ENCODE data around the gene AGK. TPM values are rescaled to one million over a fixed set of nuclear protein-coding genes. Genes with fewer than 3 reads are reported as not detected.
A peak's percentile ranks its signal among the peaks of the same experiment; 100 is the strongest.
"Not testable (repeated sequence)": the region's sequence is repeated elsewhere in the genome, so short reads cannot be mapped to it uniquely, and the experiment has no call there.

Gene AGK
- total and polyA plus RNA-seq, 2 experiments from 2014 or later, result 18.3 to 24.1 TPM

GRCh38 chr7:141575164-141575563 lies 24.0 kb downstream of the AGK start:
- Histone ChIP-seq H3K4me3 (no peak overlapping the region), H3K27ac (peak overlapping the region; percentile 12; the same call in 1 of the 2 replicates), H4K20me1 (ENCODE audit: insufficient read depth) (no peaks in the 10 kb centered on the region), H3K4me2 (ENCODE audit: unreplicated experiment) (no peak overlapping the region), H3K4me1 (ENCODE audit: insufficient read depth) (no peaks in the 10 kb centered on the region), H3K9ac (no peak overlapping the region), H3K36me3 (ENCODE audit: low read depth) (no peaks in the 10 kb centered on the region; the same call in 1 of the 2 replicates), H3K9me2 (ENCODE audit: insufficient read depth) (no peaks in the 10 kb centered on the region), H3K27me3 (replicated peaks; ENCODE audit: insufficient read depth) (no peaks in the 10 kb centered on the region), H2AFZ (no peak overlapping the region), H3F3A (ENCODE audit: insufficient read depth) (no peaks in the 10 kb centered on the region), H3K9me3 (ENCODE audit: low read depth) (no peaks in the 10 kb centered on the region), H3K79me2 (ENCODE audit: insufficient read depth) (no peaks in the 10 kb centered on the region)
- TF ChIP-seq EZH2 (IDR thresholded peaks at IDR 0.05; ENCODE audit: insufficient read depth, poor library complexity, severe bottlenecking) (no peak), EZH2phosphoT487 (IDR thresholded peaks at IDR 0.05; ENCODE audit: insufficient read depth, low read depth) (no peak)
- DNase-seq, result no peak
- in situ Hi-C loops (cut with MboI), result no loop called here
- 92 to 100% methylated on average over 1 of the region's 1 CpG for WGBS, 2 experiments (ENCODE audit: low coverage in 1 of 2, low lambda C conversion rate in 2 of 2, missing lambda C conversion rate in 2 of 2)

DNA sequence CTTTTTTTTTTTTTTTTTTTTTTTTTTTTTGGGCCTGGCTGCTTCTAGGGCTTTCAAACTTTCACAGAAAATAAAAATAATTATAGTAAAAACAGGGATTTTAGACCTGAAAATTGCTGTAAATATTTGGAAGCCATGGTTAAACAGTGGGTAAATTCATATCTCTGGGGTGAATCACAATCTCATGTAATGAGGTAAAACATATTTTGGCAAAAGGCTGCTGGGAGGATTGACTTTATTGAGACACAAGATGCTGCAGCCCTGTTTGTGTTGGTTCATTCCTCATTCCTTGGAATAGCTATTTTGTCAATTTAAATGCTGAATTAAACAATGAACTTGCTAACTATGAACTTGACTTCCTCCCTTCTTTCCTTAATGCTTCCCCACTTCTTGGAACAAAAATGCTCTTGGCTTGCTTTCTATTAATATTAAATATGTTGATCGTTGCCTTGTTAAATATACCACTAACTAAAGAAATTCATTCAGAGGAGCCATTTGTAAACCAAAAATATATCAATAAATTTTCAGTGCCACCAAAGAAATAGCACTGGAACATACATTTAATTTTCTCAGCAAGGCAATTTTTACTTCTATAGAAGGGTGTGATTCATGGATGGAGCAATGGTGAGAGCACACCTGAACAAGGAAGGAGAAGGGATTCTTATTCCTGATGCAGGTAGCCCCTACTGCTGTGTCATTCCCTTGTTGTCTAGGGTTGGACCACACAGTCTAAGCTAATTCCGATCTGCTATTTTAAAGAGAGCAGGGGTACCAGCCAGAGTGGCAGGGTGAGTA lies 24.6 kb downstream of the AGK start:
- in situ Hi-C loops (cut with MboI), result no loop called here
- Histone ChIP-seq H3K27me3 (replicated peaks; ENCODE audit: insufficient read depth) (no peaks in the 10 kb centered on the region), H3K9me3 (ENCODE audit: low read depth) (no peaks in the 10 kb centered on the region), H3K4me3 (no peak overlapping the region), H4K20me1 (ENCODE audit: insufficient read depth) (no peaks in the 10 kb centered on the region), H2AFZ (no peak overlapping the region), H3K27ac (peak overlapping the region; percentile 12; the same call in 1 of the 2 replicates), H3K36me3 (ENCODE audit: low read depth) (no peaks in the 10 kb centered on the region), H3K4me1 (ENCODE audit: insufficient read depth) (no peaks in the 10 kb centered on the region), H3K9me2 (ENCODE audit: insufficient read depth) (no peaks in the 10 kb centered on the region), H3F3A (ENCODE audit: insufficient read depth) (no peaks in the 10 kb centered on the region), H3K4me2 (ENCODE audit: unreplicated experiment) (no peak overlapping the region), H3K9ac (no peak overlapping the region), H3K79me2 (ENCODE audit: insufficient read depth) (no peaks in the 10 kb centered on the region)
- peak; percentile 41 for DNase-seq
- 93 to 99% methylated on average over 2 of the region's 2 CpGs for WGBS, 2 experiments (ENCODE audit: low coverage in 1 of 2, low lambda C conversion rate in 2 of 2, missing lambda C conversion rate in 2 of 2)
- TF ChIP-seq EZH2phosphoT487 (IDR thresholded peaks at IDR 0.05; ENCODE audit: insufficient read depth, low read depth) (no peak), EZH2 (IDR thresholded peaks at IDR 0.05; ENCODE audit: insufficient read depth, poor library complexity, severe bottlenecking) (no peak)

DNA sequence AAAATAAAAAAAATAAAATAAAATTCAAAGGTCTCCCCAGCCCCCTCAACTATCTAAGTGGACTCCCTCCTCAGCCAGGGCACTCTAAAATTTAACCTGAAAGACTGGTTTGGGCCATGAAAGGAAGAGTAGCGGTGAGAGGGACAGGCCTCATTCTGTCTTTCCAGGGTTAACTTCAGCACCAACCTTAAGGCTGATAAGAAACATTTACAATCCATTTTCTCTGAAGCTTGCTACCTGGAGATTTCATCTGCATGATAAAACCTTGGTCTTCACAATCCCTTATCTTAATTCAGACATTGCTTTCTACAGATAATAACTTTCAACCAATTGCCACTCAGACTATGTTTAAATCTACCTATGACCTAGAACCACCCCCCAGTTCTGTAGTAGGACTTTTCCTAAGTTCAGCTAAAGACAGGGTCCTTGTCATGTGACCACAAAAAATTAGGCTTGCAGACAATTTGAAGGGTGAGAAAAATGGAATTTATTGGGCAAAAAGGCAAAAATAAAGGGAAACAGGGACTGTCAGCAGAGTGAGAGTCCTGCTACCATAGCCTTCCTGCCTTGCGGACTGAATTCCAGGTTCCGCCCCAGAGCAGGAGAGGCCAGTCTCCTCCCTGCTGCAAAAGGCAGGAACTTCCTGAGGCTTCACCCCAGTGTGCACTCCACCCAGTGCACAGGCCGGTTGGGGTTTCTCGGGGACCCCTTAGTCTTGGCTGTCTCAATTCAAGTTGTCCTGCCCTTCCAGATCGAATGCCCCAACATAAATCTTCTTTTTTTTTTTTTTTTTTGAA lies 26.0 kb downstream of the AGK start:
- no peak overlapping the region for H2AFZ ChIP-seq
- no peaks in the 10 kb centered on the region for H4K20me1 ChIP-seq (ENCODE audit: insufficient read depth)
- no peak overlapping the region for H3K27ac ChIP-seq
- H3K36me3 ChIP-seq (ENCODE audit: low read depth), result no peaks in the 10 kb centered on the region
- TF ChIP-seq EZH2 (IDR thresholded peaks at IDR 0.05; ENCODE audit: insufficient read depth, poor library complexity, severe bottlenecking) (no peak), EZH2phosphoT487 (IDR thresholded peaks at IDR 0.05; ENCODE audit: insufficient read depth, low read depth) (no peak)
- in situ Hi-C loops (cut with MboI), result no loop called here
- no peaks in the 10 kb centered on the region for H3K79me2 ChIP-seq (ENCODE audit: insufficient read depth)
- no peak overlapping the region for H3K4me2 ChIP-seq (ENCODE audit: unreplicated experiment)
- H3K9ac ChIP-seq, result no peak overlapping the region
- 99 to 100% methylated on average over 6 of the region's 6 CpGs for WGBS, 2 experiments (ENCODE audit: low coverage in 1 of 2, low lambda C conversion rate in 2 of 2, missing lambda C conversion rate in 2 of 2)
- H3K4me1 ChIP-seq (ENCODE audit: insufficient read depth), result no peaks in the 10 kb centered on the region
- no peaks in the 10 kb centered on the region for H3F3A ChIP-seq (ENCODE audit: insufficient read depth)
- no peak overlapping the region for H3K4me3 ChIP-seq
- H3K9me3 ChIP-seq (ENCODE audit: low read depth), result no peaks in the 10 kb centered on the region
- no peaks in the 10 kb centered on the region for H3K9me2 ChIP-seq (ENCODE audit: insufficient read depth)
- no peak for DNase-seq
- H3K27me3 ChIP-seq (replicated peaks; ENCODE audit: insufficient read depth), result no peaks in the 10 kb centered on the region

DNA sequence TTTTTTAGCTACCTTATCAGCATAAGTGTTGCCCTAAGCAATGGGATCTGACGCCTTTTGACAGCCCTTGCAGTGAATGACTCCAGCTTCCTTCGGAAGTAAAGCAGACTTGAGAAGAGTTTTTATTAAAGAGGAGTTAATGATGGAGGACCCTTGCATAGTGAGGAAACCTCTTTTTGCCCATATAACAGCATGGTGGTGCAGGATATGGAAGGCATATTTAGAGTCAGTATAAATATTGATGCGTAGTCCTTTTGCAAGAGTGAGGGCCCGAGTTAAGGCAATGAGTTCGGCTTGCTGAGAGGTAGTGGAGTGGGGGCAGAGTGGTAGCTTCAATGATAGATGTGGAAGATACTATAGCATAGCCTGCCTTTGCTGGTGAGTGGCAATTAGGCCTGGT lies 28.7 kb downstream of the AGK start:
- H3K9ac ChIP-seq; H2AFZ ChIP-seq; H3K9me2 ChIP-seq (ENCODE audit: insufficient read depth); in situ Hi-C loops (cut with MboI); H3K27me3 ChIP-seq (replicated peaks; ENCODE audit: insufficient read depth); H3K4me2 ChIP-seq (ENCODE audit: unreplicated experiment); DNase-seq; H3K36me3 ChIP-seq (ENCODE audit: low read depth); H4K20me1 ChIP-seq (ENCODE audit: insufficient read depth); H3K4me3 ChIP-seq; H3K9me3 ChIP-seq (ENCODE audit: low read depth); H3K27ac ChIP-seq; H3K79me2 ChIP-seq (ENCODE audit: insufficient read depth); H3K4me1 ChIP-seq (ENCODE audit: insufficient read depth): not testable (repeated sequence)
- H3F3A ChIP-seq (ENCODE audit: insufficient read depth), result peaks cover 11% of the 10 kb centered on the region
- WGBS, 2 experiments (ENCODE audit: low coverage in 1 of 2, low lambda C conversion rate in 2 of 2, missing lambda C conversion rate in 2 of 2), result 97 to 98% methylated on average over 5 of the region's 5 CpGs

DNA sequence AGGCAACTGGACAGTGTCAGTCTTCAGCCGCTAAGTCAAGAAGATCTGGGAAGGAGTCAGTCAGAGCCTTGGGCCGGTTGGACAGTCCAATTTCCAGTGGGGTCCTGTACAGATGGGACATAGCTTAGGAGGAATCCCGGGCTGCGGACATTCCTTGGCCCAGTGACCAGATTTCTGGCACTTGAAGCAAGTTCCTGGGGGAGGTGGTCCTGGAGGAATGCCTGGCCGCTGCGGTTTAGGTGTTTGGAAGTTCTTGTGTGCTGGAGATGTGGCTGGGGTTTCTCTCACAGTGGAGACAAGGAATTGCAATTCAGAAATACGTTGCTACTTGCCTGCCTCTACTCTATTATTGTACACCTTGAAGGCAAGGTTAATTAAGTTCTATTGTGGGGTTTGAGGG lies 30.9 kb downstream of the AGK start:
- H3K4me1 ChIP-seq (ENCODE audit: insufficient read depth), result peaks cover 19% of the 10 kb centered on the region
- H3K36me3 ChIP-seq (ENCODE audit: low read depth); H4K20me1 ChIP-seq (ENCODE audit: insufficient read depth); H3K9me2 ChIP-seq (ENCODE audit: insufficient read depth); H3K9ac ChIP-seq; in situ Hi-C loops (cut with MboI); H3K79me2 ChIP-seq (ENCODE audit: insufficient read depth); H3K4me3 ChIP-seq; H3K4me2 ChIP-seq (ENCODE audit: unreplicated experiment); H3K27me3 ChIP-seq (replicated peaks; ENCODE audit: insufficient read depth); H3K9me3 ChIP-seq (ENCODE audit: low read depth); DNase-seq; H2AFZ ChIP-seq; H3K27ac ChIP-seq: not testable (repeated sequence)
- 94 to 100% methylated on average over 7 of the region's 7 CpGs for WGBS, 2 experiments (ENCODE audit: low coverage in 1 of 2, low lambda C conversion rate in 2 of 2, missing lambda C conversion rate in 2 of 2)
- H3F3A ChIP-seq (ENCODE audit: insufficient read depth), result peaks cover 33% of the 10 kb centered on the region
